HL-60 (cell line): ENCODE results near the gene ATP1A1.

Experiments used
- DNase-seq, 2 experiments: peaks; one replicate each; pipeline ENCODE4 v3.0.0-alpha.2; 2010 to 2020; ENCODE audit warnings: low read depth in 1 of 2, low spot score in 1 of 2
- H3K27ac ChIP-seq: fragments of 250-450 bp; sonication (Bioruptor Pico); replicated peaks from 2 replicates; pipeline ENCODE4 v1.5.1; 2020; ENCODE audit warnings: mild to moderate bottlenecking, moderate library complexity
- H3K27me3 ChIP-seq: fragments of 250-450 bp; sonication (Bioruptor Pico); 2 replicates; pipeline ENCODE4 v1.5.1; 2021; ENCODE audit warnings: mild to moderate bottlenecking, moderate library complexity; ENCODE audit not compliant: insufficient read depth, poor library complexity, severe bottlenecking
- H3K4me3 ChIP-seq: replicated peaks from 2 replicates; pipeline ENCODE4 v1.5.1; 2011; ENCODE audit warnings: mild to moderate bottlenecking, control low read depth, low read length; ENCODE audit not compliant: insufficient read depth
- GABPA ChIP-seq: IDR thresholded peaks from 2 replicates; pipeline ENCODE4 v1.6.1; 2012; ENCODE audit warnings: low read depth
- POLR2AphosphoS5 ChIP-seq: IDR thresholded peaks from 2 replicates; pipeline ENCODE4 v1.6.1; 2012; ENCODE audit warnings: low read depth
- SPI1 ChIP-seq: IDR thresholded peaks from 2 replicates; pipeline ENCODE4 v1.6.1; 2012; ENCODE audit warnings: low read depth, mild to moderate bottlenecking, borderline replicate concordance
- TF ChIP-seq, protein P1 (sequence below): IDR thresholded peaks from 2 replicates; pipeline ENCODE4 v1.6.1; 2012; ENCODE audit warnings: low read depth; ENCODE audit not compliant: insufficient replicate concordance
- TF ChIP-seq, protein P2 (sequence below): IDR thresholded peaks from one replicate; pipeline ENCODE4 v1.5.1; 2011; ENCODE audit warnings: low read length, control low read depth, inconsistent platforms; ENCODE audit not compliant: insufficient read depth

ATP1A1 gene

DNA sequence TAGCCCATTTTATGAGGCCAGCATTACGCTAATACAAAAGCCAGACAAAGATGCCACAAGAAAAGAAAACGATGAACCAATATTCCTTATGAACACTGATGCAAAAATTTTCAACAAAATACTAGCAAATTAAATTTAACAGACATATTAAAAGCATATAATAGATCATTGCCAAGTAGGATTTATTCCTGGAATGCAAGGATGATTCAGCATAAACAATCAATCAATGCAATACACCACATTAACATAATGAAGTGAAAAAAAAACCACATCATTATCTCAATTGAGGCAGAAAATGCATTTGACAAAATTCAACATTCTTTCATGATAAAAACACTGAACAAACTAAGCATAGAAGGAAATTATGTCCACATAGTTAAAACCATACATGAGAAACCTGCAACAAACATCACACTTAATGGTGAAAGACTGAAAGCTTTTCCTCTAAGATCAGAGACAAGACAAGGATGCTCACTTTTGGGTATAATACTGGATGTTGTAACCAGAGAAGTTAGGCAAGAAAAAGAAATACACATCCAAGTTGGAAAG, 22.9 kb upstream of the ATP1A1 start:
- H3K27ac ChIP-seq = no peak overlapping the region
- H3K27me3 ChIP-seq = peaks cover 6% of the 10 kb centered on the region
- no peak for TF ChIP-seq POLR2AphosphoS5
- H3K4me3 ChIP-seq = no peak overlapping the region
- no peak for DNase-seq

DNA sequence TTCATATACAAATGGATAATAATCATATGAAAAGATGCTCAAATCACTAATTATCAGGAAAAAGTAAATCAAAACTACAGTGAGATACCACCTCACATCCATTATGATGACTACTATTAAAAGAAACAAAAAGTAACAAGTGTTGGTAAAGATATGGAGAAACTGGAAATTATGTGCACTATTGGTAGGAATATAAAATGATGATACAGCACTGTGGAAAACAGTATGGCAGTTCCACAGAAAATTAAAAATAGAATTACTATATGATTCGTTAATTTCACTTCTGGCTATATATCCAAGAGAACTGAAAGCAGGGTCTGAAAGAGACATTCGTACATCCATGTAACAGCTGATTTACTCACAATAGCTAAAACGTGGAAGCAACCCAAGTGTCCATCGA, 21.1 kb upstream of the ATP1A1 start:
- DNase-seq = no peak
- no peak overlapping the region for H3K27ac ChIP-seq
- no peak for TF ChIP-seq GABPA
- no peak for TF ChIP-seq SPI1
- TF ChIP-seq POLR2AphosphoS5 = no peak
- TF ChIP-seq, protein P1, sequence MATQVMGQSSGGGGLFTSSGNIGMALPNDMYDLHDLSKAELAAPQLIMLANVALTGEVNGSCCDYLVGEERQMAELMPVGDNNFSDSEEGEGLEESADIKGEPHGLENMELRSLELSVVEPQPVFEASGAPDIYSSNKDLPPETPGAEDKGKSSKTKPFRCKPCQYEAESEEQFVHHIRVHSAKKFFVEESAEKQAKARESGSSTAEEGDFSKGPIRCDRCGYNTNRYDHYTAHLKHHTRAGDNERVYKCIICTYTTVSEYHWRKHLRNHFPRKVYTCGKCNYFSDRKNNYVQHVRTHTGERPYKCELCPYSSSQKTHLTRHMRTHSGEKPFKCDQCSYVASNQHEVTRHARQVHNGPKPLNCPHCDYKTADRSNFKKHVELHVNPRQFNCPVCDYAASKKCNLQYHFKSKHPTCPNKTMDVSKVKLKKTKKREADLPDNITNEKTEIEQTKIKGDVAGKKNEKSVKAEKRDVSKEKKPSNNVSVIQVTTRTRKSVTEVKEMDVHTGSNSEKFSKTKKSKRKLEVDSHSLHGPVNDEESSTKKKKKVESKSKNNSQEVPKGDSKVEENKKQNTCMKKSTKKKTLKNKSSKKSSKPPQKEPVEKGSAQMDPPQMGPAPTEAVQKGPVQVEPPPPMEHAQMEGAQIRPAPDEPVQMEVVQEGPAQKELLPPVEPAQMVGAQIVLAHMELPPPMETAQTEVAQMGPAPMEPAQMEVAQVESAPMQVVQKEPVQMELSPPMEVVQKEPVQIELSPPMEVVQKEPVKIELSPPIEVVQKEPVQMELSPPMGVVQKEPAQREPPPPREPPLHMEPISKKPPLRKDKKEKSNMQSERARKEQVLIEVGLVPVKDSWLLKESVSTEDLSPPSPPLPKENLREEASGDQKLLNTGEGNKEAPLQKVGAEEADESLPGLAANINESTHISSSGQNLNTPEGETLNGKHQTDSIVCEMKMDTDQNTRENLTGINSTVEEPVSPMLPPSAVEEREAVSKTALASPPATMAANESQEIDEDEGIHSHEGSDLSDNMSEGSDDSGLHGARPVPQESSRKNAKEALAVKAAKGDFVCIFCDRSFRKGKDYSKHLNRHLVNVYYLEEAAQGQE = no peak
- TF ChIP-seq, protein P2, sequence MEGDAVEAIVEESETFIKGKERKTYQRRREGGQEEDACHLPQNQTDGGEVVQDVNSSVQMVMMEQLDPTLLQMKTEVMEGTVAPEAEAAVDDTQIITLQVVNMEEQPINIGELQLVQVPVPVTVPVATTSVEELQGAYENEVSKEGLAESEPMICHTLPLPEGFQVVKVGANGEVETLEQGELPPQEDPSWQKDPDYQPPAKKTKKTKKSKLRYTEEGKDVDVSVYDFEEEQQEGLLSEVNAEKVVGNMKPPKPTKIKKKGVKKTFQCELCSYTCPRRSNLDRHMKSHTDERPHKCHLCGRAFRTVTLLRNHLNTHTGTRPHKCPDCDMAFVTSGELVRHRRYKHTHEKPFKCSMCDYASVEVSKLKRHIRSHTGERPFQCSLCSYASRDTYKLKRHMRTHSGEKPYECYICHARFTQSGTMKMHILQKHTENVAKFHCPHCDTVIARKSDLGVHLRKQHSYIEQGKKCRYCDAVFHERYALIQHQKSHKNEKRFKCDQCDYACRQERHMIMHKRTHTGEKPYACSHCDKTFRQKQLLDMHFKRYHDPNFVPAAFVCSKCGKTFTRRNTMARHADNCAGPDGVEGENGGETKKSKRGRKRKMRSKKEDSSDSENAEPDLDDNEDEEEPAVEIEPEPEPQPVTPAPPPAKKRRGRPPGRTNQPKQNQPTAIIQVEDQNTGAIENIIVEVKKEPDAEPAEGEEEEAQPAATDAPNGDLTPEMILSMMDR = no peak
- peaks cover 6% of the 10 kb centered on the region for H3K27me3 ChIP-seq
- H3K4me3 ChIP-seq = no peak overlapping the region

DNA sequence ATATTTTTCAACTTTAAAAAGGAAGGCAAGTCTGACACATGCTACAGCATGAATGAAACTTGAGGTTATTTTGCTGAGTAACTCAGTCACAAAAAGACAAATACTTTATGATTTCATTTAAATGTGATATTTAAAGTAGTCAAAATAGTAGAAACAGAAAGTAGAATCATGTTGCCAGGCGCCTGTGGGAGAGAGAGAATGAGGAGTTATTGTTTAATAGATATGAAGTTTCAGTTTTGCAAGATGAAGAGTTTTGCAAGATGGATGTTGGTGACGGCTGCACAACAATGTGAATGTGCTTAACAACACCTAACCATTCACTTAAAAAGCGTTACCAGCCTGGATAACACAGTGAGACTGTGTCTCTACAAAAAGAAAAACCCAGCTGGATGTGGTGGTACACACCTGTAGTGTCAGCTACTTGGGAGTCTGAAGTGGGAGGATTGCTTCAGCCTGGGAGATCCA, 20.7 kb upstream of the ATP1A1 start:
- H3K4me3 ChIP-seq = no peak overlapping the region
- TF ChIP-seq, protein P1 = no peak
- TF ChIP-seq POLR2AphosphoS5 = no peak
- TF ChIP-seq SPI1 = no peak
- no peak for TF ChIP-seq GABPA
- TF ChIP-seq, protein P2 = no peak
- peaks cover 1% of the 10 kb centered on the region for H3K27me3 ChIP-seq
- DNase-seq = no peak
- H3K27ac ChIP-seq = no peak overlapping the region

DNA sequence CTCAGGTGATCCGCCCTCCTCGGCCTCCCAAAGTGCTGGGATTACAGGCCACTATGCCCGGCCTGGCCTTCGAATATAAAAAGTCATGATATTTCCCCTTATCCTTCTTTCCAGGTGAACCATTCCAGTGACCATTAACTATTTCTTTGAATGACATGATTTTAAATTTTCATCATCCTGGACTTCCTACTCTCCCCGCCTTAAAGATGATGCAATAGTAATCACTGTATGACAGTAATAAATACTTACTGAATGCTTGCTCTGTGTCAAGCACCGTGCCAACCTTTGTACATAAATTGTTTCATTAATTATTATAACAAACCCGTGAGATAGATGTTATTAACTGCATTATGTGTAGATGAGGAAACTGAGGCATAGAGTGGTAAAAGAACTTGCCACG, 19.9 kb upstream of the ATP1A1 start:
- Histone ChIP-seq H3K27me3 (no peaks in the 10 kb centered on the region), H3K27ac (no peak overlapping the region), H3K4me3 (no peak overlapping the region)
- TF ChIP-seq, protein P2 = no peak
- no peak for TF ChIP-seq POLR2AphosphoS5
- TF ChIP-seq, protein P1 = no peak
- TF ChIP-seq SPI1 = no peak
- TF ChIP-seq GABPA = no peak
- no peak for DNase-seq
